Activated CD8-positive, alpha-beta memory T cell treated with anti-CD3 and anti-CD28 coated beads for 4 hours (primary cell): ENCODE results near the gene SMIM33.
"Not testable (repeated sequence)": the region's sequence is repeated elsewhere in the genome, so short reads cannot be mapped to it uniquely, and the experiment has no call there.

Experiments used
- DNase-seq, 2 donors: peaks; one replicate each; pipeline ENCODE4 v3.0.0-alpha.2; 2020; ENCODE audit warnings: low read depth in 2 of 2

Gene SMIM33

DNA sequence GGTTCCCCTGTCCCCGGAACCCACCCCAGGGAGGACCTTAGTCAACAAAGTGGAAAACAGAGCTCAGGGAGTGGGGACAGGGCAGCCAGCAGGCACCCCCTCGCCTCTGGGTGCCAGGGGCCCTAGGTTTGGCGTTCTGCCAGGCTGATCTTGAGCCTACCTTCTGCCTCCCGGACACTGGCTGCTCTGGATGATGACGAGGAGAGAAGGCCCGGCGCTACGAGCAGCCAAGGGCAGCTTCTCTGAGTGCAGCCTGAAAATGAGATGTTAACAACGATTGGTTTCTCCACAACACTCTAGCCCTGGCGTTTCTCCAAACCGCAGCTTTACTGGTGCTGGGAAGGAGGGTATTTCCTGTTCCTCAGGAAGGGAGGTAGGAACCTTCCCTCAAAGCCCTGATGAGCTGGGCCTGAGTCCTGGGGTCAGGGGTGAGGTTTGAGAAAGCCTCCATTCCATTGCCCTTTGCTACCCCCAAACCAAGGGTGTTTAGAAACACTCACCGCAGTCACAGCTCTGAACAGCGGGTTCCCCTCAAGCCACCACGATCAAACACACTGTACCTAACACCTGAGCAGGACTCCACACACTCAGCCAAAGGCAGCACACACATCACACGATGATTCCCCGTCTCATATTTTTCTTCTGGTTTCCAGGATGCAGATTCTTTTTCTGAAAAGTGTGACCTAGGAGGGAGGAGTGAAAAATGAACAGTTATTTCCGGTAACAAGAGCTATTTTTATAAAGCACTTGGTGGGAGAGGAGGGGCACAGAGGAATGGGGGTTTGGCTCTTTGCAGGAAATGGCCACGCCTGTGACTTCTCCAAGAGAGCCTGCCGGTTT lies 11.5 kb downstream of the SMIM33 start, which contains the start of gene STING1:
Gene STING1, minus strand, starts transcription at position 709 of the 840 bp plus-strand sequence. CDS start 1,054 bp downstream, outside the sequence.
- no peak for DNase-seq

DNA sequence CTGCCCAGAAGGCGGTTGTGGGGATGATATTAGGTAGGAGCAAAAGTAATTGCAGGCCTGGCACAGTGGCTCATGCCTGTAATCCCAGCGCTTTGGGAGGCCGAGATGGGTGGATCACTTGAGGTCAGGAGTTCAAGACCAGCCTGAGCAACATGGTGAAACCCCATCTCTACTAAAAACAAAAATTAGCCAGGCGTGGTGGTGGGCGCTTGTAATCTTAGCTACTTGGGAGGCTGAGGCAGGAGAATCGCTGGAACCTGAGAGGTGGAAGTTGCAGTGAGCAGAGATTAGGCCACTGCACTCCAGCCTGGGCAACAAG lies 12.0 kb downstream of the SMIM33 start:
- DNase-seq = not testable (repeated sequence)

DNA sequence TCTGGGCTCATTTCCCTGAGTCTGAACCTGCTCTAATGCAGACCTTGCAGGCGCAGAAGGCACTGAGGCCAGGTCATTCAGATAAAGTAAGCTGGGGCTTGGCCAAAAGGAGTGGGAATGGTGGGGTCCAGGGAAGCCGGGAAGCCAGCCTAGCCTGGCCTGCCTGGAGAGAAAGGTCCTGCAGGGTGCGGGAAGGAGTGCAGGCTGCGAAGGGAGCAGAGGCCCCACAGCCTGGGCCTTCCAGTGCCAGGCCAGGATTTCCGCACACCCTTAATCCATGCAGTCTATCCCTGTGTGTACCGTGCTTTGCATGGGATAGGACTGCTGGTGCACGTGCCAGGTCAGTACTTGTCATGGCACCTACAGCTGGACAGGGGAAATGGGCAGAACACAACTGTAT lies 15.4 kb downstream of the SMIM33 start:
- DNase-seq = no peak

DNA sequence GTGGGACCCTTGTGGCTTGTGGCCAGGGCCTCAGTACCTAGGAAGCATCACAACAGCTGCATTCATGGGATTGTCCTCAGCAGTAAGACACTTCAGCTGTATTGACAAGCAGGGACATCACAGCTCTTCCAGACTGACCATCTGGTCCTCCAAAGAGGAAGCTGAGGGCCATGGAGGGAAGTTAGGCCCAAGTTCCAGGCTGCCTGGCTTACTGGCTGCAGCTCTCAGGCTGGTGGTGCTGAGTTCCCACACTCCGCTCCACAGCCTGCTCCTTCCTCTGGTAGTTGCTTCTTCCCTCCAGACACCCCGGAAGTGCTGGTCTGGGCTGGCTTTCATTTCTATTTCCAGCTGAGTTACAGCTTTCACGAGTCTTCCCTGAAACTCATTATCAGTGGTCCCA lies 17.5 kb downstream of the SMIM33 start:
- DNase-seq = no peak

DNA sequence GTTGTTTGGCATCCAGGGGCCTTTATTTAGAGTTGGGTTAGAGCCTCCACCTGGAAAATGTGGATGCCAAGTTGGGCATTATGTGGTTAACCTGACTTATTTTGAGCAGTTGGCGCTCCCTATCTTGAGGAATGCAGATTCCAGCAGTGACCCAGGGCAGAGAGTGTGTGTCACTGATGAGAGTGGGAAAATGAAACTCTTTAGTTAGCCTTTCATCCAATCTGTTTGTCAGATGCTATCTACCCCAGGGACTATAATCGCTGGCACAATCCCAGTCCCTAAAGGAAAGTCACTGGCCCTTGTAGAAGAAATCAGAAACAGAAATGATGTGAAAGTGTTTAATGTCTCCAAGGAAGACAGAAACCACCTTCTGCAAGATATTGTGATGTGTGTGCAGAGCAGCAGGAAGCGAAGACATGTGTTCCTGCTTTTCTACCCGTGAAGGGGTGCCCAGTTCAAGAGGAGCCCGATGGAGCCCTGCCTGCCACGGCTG lies 21.9 kb downstream of the SMIM33 start:
- no peak for DNase-seq

DNA sequence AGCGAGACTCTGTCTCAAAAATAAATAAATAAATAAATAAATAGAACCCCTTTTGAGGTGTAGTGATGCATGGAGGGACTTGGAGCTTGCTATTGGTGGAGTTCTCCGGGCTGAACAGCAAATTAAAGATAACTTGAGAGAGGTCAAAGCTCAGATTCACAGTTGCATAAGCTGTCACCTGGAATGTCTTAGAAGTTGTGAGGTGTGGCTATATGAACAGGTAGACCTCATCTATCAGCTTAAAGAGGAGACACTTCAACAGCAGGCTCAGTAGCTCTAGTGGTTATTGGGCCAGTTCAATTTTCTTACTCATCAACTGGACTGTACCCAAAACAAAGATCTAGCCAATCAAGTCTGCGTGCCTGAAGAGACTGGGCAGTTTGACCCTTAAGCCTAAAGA lies 23.5 kb downstream of the SMIM33 start:
- no peak for DNase-seq

DNA sequence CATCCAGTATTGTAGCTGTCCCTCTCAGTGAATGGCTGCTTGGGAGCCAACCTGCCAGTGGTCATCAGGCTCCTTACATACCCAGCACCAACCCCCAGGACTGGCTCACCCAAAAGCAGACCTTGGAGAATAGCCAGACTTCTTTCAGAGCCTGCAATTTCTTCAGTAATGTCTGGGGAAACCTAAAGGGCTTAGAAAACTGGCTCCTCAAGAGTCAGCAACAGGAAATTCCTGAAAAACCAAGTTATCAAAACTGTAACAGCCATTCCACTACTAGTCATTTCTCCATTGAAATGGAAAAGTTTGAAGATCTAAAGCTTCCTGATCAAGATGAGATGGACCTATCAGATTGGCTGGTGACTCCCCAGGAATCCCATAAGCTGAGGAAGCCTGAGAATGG lies 24.0 kb downstream of the SMIM33 start:
- DNase-seq = no peak

DNA sequence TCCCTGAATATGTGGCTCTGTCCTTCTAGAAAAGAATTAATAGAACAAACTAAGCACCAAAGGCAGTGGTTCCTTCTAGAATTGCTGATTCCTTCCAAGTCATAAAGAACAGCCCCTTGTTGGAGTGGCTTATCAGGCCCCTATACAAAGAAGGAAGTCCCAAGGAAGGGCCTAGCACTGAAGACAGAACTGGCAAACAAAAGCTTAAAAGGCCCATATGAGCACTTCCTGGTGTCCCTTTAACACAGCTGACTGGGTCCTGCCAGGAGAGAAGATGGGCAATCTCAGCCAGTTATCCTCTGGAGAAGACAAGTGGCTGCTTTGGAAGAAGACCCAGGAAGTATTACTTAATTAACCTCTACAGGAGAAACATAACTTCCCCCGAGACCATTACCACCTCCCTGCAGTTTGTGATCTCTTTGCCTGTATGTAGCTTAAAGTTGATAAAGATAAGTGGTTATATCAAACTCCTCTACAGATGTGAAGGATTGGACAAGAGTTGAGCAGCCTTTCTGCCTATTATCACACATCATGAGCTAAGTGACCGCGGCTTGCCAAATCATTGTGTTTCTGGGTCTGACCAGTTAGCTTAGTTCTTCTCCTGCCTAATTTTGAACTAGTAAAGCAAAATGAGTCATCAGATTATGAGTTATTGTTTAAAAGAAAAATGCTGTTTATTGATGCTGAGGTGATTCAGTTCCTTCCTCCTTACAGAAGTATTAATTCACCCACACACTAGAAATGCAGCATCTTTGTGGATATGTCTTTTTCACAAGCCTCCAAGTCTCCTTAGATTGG lies 25.0 kb downstream of the SMIM33 start:
- no peak for DNase-seq

DNA sequence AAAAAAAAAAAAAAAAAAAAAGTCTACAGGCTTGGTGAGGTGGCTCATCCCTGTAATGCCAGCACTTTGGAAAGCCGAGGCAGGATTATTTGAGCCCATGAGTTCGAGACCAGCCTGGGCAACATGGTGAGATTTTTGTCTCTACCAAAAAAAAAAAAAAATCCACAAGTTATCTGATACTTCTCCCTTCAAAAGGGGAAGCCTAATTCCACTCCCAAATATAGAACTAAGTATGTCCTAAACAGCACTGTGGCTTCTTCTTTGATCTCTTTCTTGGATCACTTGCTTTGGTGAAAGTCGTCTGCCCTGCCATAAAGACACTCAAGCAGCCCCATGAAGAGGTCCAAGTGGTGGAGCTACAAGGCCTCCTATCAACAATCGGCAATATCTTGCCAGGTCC lies 30.6 kb downstream of the SMIM33 start:
- no peak for DNase-seq

DNA sequence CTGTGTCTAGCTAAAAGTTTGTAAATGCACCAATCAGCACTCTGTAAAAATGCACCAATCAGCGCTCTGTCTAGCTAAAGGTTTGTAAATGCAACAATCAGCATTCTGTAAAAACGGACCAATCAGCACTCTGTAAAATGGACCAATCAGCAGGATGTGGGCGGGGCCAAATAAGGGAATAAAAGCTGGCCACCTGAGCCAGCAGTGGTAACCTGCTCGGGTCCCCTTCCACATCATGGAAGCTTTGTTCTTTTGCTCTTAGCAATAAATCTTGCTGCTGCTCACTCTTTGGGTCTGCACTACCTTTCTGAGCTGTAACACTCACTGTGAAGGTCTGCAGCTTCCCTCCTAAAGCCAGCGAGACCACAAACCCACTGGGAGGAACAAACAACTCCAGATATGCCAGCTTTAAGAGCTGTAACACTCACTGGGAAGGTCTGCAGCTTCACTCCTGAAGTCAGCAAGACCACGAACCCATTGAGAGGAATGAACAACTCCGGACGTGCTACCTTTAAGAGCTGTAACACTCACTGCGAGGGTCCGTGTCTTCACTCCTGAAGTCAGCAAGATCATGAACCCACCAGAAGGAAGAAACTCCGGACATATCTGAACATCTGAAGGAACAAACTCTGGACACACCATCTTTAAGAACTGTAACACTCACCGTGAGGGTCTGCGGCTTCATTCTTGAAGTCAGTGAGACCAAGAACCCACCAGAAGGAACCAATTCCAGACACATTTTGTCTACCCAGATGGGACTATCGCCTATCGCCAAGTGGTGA lies 32.4 kb downstream of the SMIM33 start:
- not testable (repeated sequence) for DNase-seq

DNA sequence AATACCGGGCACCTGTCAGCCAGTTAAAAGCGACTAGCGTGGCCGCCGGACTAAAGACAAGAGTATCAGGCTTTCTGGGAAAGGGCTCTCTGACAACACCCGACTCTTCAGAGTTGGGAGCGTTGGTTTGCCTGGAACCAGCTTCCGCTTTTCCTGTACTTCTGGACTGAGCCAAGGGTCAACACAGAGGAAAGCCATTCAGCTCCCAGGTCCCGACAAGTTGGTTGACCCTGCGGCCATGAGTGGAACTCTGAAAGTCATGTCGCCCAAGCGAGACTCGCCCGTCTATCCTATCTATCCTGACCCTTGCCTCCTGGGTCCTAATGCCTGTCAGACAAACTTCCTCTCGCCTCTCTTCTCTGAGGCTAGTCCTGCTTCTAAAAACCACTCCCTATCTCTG lies 33.1 kb downstream of the SMIM33 start:
- not testable (repeated sequence) for DNase-seq

DNA sequence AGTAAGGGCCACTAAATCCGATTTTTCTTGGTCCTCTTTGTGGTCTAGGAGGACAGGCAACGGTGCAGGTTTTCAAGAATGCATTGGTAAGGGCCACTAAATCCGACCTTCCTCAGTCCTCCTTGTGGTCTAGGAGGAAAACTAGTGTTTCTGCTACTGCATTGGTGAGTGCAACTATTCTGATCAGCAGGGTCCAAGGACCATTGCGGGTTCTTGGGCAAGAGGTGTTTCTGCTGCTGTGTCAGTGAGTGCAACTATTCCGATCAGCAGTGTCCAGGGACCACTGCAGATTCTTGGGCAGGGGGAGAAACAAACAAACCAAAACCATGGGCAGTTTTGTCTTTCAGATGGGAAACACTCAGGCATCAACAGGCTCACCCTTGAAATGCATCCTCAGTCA lies 33.9 kb downstream of the SMIM33 start:
- DNase-seq = not testable (repeated sequence)

DNA sequence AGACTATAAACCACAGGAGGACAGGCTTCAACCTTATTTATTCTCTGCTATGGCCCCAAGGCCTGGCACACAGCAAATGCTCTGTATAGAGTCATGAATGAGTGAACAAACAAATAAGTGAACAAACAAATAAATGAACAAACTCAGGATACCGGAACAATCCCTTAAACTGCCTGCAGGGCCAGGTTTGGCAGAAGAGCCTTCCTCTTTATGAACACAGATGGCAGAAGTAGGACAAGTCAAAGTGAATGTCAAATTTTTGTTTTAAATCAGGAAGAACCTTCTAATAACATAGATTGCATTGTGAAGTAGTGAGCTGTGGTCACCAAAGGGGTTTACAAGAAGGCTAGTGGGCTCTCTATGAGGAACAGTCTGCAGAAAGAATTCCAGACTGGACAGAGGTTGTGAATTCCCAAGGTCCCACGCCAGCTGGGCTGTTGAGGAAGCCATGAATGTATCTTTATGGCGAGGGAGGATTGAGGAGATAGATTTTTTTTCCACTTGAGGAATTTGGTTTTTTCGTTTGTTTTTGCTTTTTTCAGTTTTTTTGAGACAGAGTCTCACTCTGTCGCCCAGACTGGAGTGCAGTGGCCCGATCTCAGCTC lies 42.1 kb downstream of the SMIM33 start:
- no peak for DNase-seq

DNA sequence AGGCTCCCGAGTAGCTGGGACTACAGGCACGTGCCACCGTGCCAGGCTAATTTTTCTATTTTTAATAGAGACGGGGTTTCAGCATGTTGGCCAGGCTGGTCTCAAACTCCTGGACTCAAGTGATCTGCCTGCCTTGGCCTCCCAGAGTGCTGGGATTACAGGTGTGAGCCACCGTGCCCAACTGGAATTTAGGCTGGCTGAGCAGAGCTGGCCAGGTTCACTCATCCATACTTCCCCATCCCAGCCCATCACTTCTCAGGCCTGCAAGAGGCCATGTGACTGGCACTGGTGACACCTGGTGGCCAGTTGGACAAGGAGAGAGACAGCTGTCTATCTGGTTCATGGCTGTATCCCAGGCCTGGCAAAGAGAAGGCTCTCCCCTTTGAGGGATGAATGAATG lies 42.6 kb downstream of the SMIM33 start:
- DNase-seq = peak; percentile 54 to 60

DNA sequence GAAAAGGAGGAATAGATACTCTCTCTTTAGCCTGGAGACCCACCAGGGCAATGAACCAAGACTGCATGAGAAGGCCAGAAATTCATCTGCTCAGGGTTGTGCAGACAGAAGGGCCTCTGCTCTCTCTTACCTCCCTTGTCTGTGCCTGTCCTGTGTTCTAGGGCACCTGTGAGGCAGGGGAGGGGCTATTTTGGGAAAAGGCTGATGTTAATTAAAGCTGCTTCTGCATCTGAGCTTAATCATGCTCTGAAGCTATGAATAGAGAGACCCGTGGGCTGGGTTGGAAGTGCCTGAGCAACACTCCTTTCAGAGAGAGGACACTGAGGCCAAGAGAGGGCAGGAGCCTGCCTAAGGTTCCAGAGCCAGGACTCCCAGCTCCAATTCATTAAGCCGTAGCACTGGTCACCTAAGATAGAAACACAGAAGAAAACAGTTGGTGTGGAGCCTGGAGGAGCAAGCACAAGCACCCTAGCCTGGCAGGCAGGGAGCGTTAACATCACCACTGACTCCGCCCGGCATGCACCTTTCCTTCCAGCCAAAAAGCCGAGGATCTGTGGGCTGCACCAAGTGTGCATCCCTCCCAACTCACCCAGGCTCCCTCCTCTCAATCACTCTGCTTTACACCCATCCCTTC lies 43.2 kb downstream of the SMIM33 start:
- no peak for DNase-seq

DNA sequence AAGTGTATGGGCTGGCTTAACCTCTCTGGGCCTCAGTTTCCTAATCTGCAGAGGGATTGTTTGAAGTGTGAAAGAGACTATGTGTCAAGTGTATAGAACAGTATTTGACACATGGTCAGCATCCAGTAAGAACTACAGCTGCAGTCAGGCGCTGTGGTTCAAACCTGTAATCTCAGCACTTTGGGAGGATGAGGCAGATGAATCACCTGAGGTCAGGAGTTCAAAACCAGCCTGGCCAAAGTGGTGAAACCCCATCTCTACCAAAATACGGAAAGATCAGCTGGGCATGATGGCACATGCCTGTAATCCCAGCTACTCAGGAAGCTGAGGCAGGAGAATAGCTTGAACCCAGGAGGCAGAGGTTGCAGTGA lies 43.7 kb downstream of the SMIM33 start:
- no peak for DNase-seq

DNA sequence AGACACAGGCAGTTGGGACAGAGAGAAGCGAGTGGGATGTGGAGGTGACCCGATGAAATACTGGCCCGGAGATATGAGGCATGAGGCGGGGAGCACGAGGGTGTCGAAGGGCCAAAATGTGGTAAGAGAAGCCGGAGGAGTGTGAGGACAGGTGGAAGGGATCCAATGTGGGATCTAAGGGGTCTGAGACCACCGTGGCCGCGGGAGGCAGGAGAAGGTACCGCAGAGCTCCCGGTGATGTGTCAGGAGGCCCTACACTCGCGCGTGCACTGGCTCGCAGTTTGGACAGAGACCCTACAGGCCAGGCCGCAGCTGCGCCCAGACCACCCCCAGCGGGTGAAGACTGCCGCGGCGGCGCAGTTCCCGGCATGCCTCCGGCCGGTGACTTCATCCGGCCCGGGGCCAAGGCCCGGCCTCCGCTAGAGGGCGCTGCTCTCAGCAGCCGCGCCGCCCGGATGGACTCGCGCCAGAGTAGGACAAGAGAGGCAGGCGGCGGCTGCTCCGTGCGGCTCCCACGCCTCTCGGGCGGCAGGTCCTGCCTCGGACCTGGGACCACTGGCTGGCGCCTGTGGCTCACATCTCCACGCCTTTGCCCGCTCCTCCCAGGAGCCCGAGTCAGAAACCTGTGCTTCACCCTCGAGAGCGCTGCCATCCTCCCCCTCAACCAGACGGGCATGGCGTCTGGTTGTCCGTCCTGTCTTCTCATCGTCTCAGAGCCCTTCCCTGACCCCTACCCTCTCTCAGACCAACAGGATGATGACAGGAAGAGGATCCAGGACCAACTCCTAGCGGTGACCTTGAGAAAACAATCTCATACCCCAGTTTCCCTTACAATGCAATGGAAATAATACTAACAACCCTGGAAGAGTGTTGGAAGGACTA lies 47.1 kb downstream of the SMIM33 start:
- peak; percentile 68 to 79 for DNase-seq
